GM12872 (cell line): Measurements from ENCODE around the gene FERMT1.

Source experiments
- CTCF ChIP-seq: IDR thresholded peaks from 3 replicates; pipeline ENCODE4 v1.5.1; 2011; ENCODE audit warnings: low read depth, mild to moderate bottlenecking, low read length, moderate library complexity; ENCODE audit not compliant: insufficient read depth

Gene FERMT1

DNA sequence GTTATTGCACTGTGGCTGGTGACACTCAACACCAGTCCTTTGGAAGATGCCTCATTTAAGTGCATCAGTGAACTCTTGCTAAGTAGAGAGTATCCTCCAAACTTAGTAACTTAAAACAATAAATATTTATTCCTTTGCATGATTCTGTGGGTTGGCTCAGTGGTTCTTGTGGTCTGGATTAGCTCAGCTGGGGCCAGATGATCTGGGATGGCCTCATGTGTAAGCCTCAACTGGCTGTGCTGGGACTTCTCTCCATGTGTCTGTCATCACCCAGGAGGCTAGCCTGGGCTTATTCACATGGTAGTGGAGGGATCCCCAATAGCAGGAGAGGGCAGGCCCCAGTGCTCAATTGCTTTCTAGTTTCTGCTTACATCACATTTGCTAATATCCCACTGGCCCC lies 77.3 kb downstream of the FERMT1 start:
- no peak for TF ChIP-seq CTCF

DNA sequence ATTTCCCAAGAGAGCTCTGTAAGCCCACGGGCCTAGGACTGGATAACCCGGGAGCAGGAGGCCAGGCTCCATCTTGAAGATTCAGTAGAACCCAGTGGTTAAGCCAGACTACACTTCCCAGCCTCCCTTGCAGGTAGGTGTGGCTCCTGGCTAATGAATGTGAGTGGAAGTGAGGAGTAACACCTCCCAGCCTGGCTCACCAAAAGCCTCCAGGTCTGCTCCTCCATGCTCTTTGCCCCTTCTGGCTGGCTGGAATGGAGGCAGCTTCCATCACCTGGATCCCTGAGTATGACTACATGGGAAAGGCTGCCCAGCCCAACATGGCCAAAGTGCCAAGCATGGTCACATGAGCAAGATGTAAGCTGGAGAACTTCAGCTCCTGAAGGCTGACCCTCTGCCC lies 78.7 kb downstream of the FERMT1 start:
- TF ChIP-seq CTCF: no peak

DNA sequence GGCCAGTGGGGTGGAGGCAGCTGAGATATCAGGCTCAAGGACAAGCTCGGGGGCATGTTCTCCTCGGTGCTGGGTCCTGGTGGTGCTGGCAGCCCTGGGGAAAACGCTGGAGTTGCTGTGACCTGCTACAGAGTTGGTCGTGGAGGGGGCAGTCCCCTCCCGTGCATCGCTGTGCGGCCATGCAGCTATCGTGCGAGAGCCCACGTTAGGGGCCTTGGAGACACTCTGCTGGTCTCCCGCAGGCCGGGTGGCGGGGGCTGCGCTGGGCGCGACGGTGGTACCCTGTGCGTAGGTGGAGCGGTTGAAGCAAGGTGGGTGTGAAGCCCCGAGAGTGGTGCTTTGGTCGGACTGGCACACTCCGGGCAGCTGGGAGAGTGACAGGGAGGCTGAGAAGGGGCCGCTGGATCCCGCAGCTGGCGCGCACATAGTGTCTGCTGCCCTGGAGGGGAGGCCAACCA lies 81.0 kb downstream of the FERMT1 start:
- no peak for TF ChIP-seq CTCF

DNA sequence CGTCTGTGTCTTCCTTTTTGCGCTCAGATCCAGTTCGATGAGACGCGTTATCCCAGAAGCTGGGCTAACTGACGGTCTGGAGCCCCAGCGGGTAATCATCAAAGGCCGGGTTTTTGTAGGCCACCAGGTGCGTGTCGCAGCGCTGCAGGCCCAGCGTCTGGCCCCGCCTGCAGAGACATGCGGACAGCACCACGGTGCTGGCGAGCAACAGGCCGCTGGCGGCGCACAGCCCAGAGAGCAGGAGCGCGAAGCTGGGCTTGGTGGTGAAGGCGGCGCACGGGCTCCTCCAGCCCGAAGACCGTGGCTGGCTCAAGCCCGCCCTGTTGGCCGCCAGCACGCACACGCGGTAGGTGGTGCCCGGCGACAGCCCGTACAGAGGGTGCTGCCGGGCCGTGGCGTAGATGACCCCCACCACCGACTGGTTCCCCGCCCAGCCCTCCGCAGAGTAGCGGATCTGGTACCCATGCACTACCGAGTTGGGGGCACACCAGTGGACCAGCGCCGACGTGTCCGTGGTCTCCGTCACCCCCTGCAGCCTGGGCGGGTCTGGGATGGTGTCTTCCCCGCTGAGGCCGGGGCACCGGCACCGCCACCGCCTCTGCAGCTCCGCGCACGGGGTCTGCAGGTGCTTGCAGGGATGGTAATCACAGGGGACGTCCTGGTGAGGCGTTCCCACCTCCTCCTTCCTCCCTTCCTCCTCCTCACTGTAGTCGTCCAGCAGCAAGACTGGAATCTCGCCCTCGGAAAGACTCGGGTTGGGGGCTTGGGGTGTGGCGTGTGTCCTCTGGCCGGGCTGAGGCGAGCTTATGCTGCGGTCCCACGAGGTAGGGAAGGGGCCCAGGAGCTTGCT lies 81.6 kb downstream of the FERMT1 start:
- no peak for TF ChIP-seq CTCF

GRCh38 chr20:6040540-6040939 lies 82.3 kb downstream of the FERMT1 start:
- no peak for TF ChIP-seq CTCF

GRCh38 chr20:6039766-6040165 lies 83.1 kb downstream of the FERMT1 start:
- no peak for TF ChIP-seq CTCF

DNA sequence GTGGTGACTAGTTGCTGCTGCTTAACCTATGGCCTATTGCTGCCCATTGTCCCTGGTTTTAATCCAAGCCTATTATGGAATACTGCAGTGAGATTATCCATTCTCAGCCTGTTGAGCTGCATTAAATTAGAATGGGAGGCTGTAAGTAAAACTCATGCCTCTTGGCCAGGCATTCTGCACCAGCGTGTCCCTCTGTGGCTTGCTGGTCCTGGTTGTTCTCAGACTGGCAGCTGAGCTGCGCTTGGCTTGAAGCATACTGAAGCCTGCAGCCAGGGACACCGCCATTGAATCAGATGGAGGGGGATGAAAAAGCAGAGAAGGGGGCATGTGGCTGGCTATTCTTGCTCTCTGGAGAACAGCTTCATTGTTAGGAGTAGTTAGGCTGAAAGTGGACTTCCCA lies 84.6 kb downstream of the FERMT1 start:
- no peak for TF ChIP-seq CTCF
